HG03571 (cell line): ENCODE results near the gene NCR3LG1.
"Not testable (repeated sequence)": the region's sequence is repeated elsewhere in the genome, so short reads cannot be mapped to it uniquely, and the experiment has no call there.

ENCODE experiments used
- ATAC-seq: cut with Tn5 transposase; IDR thresholded peaks from one replicate; pipeline ENCODE4 v1.9.1; 2021; ENCODE audit not compliant: unreplicated experiment

The NCR3LG1 gene

GRCh38 chr11:17408641-17409040 is 57.0 kb downstream of the NCR3LG1 start:
- ATAC-seq: no peak

GRCh38 chr11:17410606-17411379 is 59.2 kb downstream of the NCR3LG1 start:
- ATAC-seq: no peak

- no peak for ATAC-seq
These were observed 59.8 kb downstream of the NCR3LG1 start for GRCh38 chr11:17411418-17411817.

- ATAC-seq: no peak
These were observed 61.0 kb downstream of the NCR3LG1 start for GRCh38 chr11:17412488-17413180.

DNA sequence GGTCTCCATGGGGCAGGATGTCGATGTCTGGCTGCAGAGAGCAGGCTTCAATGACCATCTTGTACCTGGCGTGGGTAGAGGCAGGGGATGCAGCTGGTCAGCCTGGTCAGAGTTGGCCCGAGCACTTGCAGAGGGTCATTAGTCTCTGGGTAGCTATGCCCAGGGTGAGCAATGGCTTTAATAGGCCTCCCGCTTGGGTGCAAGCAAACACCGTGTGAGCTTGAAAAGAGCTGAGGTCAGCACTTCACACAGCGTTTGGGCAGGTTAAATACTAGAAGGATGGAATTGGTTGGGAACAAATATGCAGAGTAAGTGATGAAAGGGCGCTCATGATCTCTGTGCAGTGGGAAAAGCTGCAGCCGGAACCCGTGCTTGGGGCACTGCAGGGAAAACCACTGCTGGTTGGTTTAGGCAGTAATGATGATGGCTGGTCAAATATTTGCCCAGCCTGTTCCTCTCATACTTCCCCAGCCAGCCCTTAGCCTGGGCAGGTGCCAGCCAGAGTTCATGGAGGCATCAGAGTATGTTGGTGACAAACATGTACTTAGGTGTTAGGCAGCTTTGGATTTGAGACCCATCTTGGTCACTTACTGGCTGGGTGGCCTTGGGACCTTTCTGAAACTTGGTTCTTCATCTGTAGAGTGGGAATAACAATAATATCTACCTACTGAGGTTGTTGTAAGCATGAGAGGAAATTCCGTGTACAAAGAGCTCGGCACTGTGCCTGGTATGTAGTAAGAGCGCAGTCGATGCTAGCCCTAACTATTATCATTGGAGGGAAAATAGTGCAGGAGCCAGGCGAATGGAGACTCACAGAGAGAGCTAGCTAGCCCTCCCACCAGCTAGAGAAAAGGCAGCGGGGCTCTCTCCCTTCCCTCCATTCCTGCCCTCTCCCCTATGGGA is 62.1 kb downstream of the NCR3LG1 start:
- no peak for ATAC-seq

DNA sequence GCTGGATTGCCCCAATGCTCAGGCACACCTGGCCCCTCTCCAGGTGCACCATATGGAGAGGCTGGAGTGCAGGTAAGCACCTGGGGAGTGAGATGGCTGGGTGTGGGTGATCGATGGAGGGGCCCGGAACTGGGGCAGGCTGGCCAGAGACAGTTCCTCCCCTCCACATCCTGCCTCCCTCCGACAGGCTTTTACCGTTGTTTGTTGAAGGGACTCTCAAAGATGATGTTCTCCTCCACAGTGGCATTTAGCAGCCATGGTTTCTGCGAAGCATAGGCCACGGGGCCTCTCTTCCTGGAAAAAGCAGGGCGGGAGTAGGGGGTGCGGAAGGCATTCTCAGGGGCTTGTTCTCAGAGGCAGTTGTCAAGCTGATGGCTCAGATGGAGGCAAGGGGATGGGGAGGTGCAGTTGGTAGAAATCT is 62.7 kb downstream of the NCR3LG1 start:
- ATAC-seq: no peak

DNA sequence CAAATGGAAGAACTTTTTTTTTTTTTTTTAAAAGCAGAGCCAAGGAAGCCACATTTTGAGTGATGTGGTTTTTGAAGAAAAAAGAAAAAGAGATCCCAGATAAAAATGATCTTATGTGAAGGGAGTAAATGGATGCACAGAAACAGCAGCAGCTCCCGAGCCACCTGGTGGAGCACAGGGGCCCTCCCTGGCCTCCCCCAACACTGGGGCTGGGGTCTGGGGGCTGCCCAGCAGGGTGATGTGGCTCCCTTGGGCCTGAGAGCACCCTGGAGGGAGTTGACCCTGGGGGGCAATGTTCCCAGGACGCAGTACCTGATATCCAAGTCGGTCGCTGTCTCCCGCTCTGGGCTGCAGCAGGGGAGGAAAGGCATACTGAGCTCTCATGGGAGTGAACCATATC is 63.4 kb downstream of the NCR3LG1 start:
- ATAC-seq: no peak

DNA sequence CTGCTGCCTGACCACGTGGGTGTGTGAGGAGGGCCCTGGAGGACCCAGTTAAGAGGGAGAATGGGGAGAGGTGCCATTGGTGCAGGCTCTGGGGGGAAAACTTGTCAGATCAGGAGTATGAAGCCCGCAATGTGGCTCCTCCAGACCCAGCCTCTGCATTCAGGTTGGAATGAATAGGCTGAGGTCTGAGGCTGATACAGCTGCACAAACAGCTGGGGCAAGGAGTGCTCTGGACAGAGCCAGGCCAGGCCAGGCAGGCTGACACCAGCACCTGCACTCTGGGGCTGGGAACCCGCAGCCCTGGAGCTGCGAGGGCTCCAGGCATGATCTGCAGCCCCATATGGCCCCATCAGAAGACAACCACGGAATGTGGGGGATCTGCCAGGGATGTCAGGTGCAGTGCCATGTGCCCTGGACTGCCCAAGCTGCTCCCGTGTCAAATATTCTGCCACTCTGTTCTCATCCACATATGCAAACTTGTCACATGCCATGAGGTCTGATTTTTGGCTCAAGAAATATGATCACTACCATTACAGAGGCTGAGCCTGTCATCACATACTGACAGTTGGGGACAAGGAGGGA is 64.0 kb downstream of the NCR3LG1 start:
- ATAC-seq: no peak

DNA sequence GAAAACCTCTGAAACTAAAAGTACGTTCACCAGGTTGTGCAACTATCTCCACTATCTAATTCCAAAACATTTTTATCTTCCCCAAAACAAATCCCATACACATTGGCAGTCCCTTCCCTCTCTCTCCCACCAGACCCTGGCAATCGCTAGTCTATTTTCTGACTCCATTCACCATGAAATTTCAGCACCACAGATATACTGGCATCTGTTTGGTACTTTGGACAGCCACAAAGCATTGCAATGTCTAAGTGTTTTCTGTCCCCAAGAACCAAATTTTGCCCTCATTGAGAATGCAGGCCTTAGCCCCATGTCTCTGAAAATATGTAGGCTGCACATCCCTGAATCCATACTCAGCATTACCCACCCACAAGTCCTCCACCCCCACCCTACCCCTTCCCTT is 64.9 kb downstream of the NCR3LG1 start:
- no peak for ATAC-seq

- no peak for ATAC-seq
These were observed 67.0 kb downstream of the NCR3LG1 start for GRCh38 chr11:17418444-17419081.

DNA sequence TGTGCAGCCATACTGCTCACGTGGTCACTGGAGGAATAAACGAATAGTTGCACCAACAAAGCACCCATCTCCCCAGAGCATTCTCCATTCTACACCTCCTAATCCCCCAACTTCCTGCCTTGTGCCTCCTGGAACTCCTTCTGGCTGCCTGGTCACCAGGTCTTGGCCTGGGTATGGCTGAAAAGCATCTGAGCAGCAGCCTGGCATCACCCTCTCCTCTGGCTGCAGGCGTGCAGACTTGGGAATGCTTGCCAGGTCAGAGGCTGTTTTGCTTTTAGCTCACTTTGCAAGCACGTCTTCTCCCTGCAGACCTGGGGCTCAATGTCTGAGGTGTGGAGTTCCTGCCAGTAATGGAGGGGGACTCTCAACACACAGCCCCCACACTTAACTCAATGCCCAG is 70.2 kb downstream of the NCR3LG1 start:
- no peak for ATAC-seq

GRCh38 chr11:17423533-17424310 is 72.1 kb downstream of the NCR3LG1 start:
- no peak for ATAC-seq

GRCh38 chr11:17426233-17426632 is 74.6 kb downstream of the NCR3LG1 start:
- ATAC-seq: not testable (repeated sequence)
